DOHH2 (cell line): ENCODE measurements around the gene ENPEP.

Source experiments
- H3F3A ChIP-seq: fragments of 200-600 bp; sonication (generic), shearing (Covaris generic); 2 replicates; pipeline ENCODE4 v1.6.0; 2016; ENCODE audit warnings: antibody characterized with exemption, mild to moderate bottlenecking; ENCODE audit not compliant: control insufficient read depth, insufficient read depth
- H3K27ac ChIP-seq: fragments of 200-600 bp; sonication (generic); 2 replicates; pipeline ENCODE4 v1.5.1; 2014; ENCODE audit warnings: low read depth, mild to moderate bottlenecking, low read length, moderate library complexity
- H3K27me3 ChIP-seq: fragments of 200-600 bp; sonication (generic); 2 replicates; pipeline ENCODE4 v1.6.1; 2014; ENCODE audit warnings: mild to moderate bottlenecking, low read length, mixed read lengths; ENCODE audit not compliant: control insufficient read depth
- H3K36me3 ChIP-seq: fragments of 200-600 bp; sonication (generic); 2 replicates; pipeline ENCODE4 v1.6.1; 2014; ENCODE audit warnings: mild to moderate bottlenecking, low read length, moderate library complexity, mixed read lengths; ENCODE audit not compliant: control insufficient read depth
- H3K4me1 ChIP-seq: fragments of 200-600 bp; sonication (generic); 2 replicates; pipeline ENCODE4 v1.6.1; 2014; ENCODE audit warnings: mild to moderate bottlenecking, low read length, mixed read lengths; ENCODE audit not compliant: control insufficient read depth
- H3K4me2 ChIP-seq: fragments of 200-600 bp; sonication (generic); 2 replicates; pipeline ENCODE4 v1.6.0; 2014; ENCODE audit warnings: mild to moderate bottlenecking, low read length, moderate library complexity
- H3K4me3 ChIP-seq: fragments of 200-600 bp; sonication (generic); 2 replicates; pipeline ENCODE4 v1.5.1; 2014; ENCODE audit warnings: mild to moderate bottlenecking, low read length, mixed read lengths
- H3K79me2 ChIP-seq: fragments of 200-600 bp; sonication (generic); 2 replicates; pipeline ENCODE4 v1.6.1; 2014; ENCODE audit warnings: mild to moderate bottlenecking, low read length, mixed read lengths; ENCODE audit not compliant: control insufficient read depth
- H3K9me2 ChIP-seq: fragments of 200-600 bp; sonication (generic); replicated peaks from 2 replicates; pipeline ENCODE4 v1.6.1; 2014; ENCODE audit warnings: mild to moderate bottlenecking, low read length, mixed read lengths; ENCODE audit not compliant: control insufficient read depth
- H3K9me3 ChIP-seq: fragments of 200-600 bp; sonication (generic); 2 replicates; pipeline ENCODE4 v1.6.1; 2014; ENCODE audit warnings: antibody characterized with exemption, low read length, mixed read lengths; ENCODE audit not compliant: control insufficient read depth, insufficient read depth
- H4K20me1 ChIP-seq: fragments of 200-600 bp; sonication (generic); 2 replicates; pipeline ENCODE4 v1.6.0; 2014; ENCODE audit warnings: low read depth, mild to moderate bottlenecking, antibody characterized with exemption, low read length, moderate library complexity; ENCODE audit not compliant: control insufficient read depth, insufficient read depth
- EZH2phosphoT487 ChIP-seq: fragments of 200-600 bp; sonication (generic); IDR thresholded peaks from 2 replicates; pipeline ENCODE4 v1.6.1; 2017; ENCODE audit warnings: borderline replicate concordance, mild to moderate bottlenecking, antibody characterized with exemption, low read length, moderate library complexity, mixed read lengths
- TF ChIP-seq, protein P1 (sequence below): fragments of 200-600 bp; sonication (generic); IDR thresholded peaks from one replicate; pipeline ENCODE4 v1.5.1; 2014; ENCODE audit warnings: antibody characterized with exemption, mild to moderate bottlenecking, low read depth, low read length; ENCODE audit not compliant: poor library complexity, severe bottlenecking

ENPEP gene

GRCh38 chr4:110595583-110595982, 119.6 kb downstream of the ENPEP start:
- H4K20me1 ChIP-seq: no peaks in the 10 kb centered on the region
- no peaks in the 10 kb centered on the region for H3K9me2 ChIP-seq
- H3K4me2 ChIP-seq: no peak overlapping the region
- H3K27ac ChIP-seq: no peak overlapping the region
- no peak for TF ChIP-seq EZH2phosphoT487
- TF ChIP-seq, protein P1, sequence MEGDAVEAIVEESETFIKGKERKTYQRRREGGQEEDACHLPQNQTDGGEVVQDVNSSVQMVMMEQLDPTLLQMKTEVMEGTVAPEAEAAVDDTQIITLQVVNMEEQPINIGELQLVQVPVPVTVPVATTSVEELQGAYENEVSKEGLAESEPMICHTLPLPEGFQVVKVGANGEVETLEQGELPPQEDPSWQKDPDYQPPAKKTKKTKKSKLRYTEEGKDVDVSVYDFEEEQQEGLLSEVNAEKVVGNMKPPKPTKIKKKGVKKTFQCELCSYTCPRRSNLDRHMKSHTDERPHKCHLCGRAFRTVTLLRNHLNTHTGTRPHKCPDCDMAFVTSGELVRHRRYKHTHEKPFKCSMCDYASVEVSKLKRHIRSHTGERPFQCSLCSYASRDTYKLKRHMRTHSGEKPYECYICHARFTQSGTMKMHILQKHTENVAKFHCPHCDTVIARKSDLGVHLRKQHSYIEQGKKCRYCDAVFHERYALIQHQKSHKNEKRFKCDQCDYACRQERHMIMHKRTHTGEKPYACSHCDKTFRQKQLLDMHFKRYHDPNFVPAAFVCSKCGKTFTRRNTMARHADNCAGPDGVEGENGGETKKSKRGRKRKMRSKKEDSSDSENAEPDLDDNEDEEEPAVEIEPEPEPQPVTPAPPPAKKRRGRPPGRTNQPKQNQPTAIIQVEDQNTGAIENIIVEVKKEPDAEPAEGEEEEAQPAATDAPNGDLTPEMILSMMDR: no peak
- H3K4me1 ChIP-seq: no peaks in the 10 kb centered on the region
- no peaks in the 10 kb centered on the region for H3K27me3 ChIP-seq
- no peaks in the 10 kb centered on the region for H3K36me3 ChIP-seq
- H3K9me3 ChIP-seq: peaks cover 10% of the 10 kb centered on the region; the same call in 1 of the 2 replicates
- H3K79me2 ChIP-seq: no peaks in the 10 kb centered on the region
- no peak overlapping the region for H3K4me3 ChIP-seq
- H3F3A ChIP-seq: no peaks in the 10 kb centered on the region

- Histone ChIP-seq H3K27ac (no peak overlapping the region), H3K4me1 (no peaks in the 10 kb centered on the region), H4K20me1 (no peaks in the 10 kb centered on the region), H3K4me3 (no peak overlapping the region), H3K36me3 (no peaks in the 10 kb centered on the region), H3K4me2 (no peak overlapping the region), H3K79me2 (no peaks in the 10 kb centered on the region), H3K9me2 (no peaks in the 10 kb centered on the region), H3K27me3 (no peaks in the 10 kb centered on the region), H3F3A (no peaks in the 10 kb centered on the region), H3K9me3 (peaks cover 10% of the 10 kb centered on the region; the same call in 1 of the 2 replicates)
- TF ChIP-seq EZH2phosphoT487: no peak
- TF ChIP-seq, protein P1: no peak
Measured at GRCh38 chr4:110596431-110596830, 120.5 kb downstream of the ENPEP start.

DNA sequence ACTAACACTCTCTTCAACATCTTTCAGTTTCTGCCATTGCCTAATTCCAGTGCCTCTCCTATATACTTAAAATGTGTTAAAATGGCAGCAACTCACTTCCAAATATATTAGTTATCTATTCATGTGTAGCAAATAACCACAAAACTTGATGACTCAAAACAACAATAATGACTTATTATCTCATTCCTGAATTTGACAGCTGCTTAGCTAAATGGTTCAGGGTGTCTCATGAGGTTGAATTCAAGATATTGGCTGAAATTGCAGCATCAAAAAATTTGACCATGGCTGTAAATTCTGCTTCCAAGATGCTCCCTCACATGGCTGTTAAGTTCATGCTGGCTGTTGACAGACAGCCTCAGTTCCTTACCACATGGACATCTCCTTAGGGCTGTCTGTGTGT, 121.6 kb downstream of the ENPEP start:
- H3K4me1 ChIP-seq: no peaks in the 10 kb centered on the region
- peaks cover 10% of the 10 kb centered on the region; the same call in 1 of the 2 replicates for H3K9me3 ChIP-seq
- H3F3A ChIP-seq: no peaks in the 10 kb centered on the region
- no peaks in the 10 kb centered on the region for H3K36me3 ChIP-seq
- TF ChIP-seq, protein P1: no peak
- no peak for TF ChIP-seq EZH2phosphoT487
- H3K79me2 ChIP-seq: no peaks in the 10 kb centered on the region
- no peak overlapping the region for H3K27ac ChIP-seq
- no peak overlapping the region for H3K4me3 ChIP-seq
- no peaks in the 10 kb centered on the region for H4K20me1 ChIP-seq
- H3K4me2 ChIP-seq: no peak overlapping the region
- no peaks in the 10 kb centered on the region for H3K27me3 ChIP-seq
- no peaks in the 10 kb centered on the region for H3K9me2 ChIP-seq

DNA sequence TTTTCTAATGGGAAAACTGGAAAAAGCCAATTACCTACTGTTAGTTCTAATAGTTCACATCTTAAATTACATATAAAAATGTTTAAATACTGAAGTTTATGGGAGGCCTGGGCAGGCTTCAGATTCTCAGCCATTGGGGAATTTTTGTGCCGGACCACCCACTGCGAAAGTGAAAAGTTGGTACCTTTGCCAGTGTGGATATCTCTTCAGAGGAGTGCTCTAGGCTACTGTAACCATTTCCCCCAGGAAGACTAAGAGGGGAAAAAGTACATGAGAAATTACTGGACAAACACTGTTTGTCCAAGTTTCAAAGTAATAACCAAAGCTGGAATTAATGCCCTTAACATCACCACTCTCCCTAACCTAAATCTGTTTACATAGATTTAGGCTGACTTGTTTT, 126.1 kb downstream of the ENPEP start:
- no peaks in the 10 kb centered on the region for H3K27me3 ChIP-seq
- H3K4me3 ChIP-seq: no peak overlapping the region
- no peak overlapping the region for H3K4me2 ChIP-seq
- H3K36me3 ChIP-seq: no peaks in the 10 kb centered on the region
- no peaks in the 10 kb centered on the region for H3K9me3 ChIP-seq
- no peaks in the 10 kb centered on the region for H4K20me1 ChIP-seq
- no peaks in the 10 kb centered on the region for H3K4me1 ChIP-seq
- H3K9me2 ChIP-seq: no peaks in the 10 kb centered on the region
- H3K79me2 ChIP-seq: no peaks in the 10 kb centered on the region
- TF ChIP-seq EZH2phosphoT487: no peak
- TF ChIP-seq, protein P1: no peak
- no peaks in the 10 kb centered on the region for H3F3A ChIP-seq
- no peak overlapping the region for H3K27ac ChIP-seq
